Natural killer cell (primary cell): ENCODE data around the gene SHANK3. TPM values are rescaled to one million over a fixed set of nuclear protein-coding genes. Genes with fewer than 3 reads are reported as not detected.
A peak's percentile ranks its signal among the peaks of the same experiment; 100 is the strongest.

Experiments
- ATAC-seq, 3 donors: fragments of 150-1000 bp in 2 of 3; fragments of 200-7000 bp in 1 of 3; cut with Tn5 transposase; 1 replicate in 1 of 3; 2 replicates in 2 of 3; pipeline ENCODE4 v1.10.0; 2021; ENCODE audit warnings: mild to moderate bottlenecking in 2 of 3, moderate library complexity in 2 of 3
- DNase-seq, 2 donors: peaks; one replicate each; pipeline versions ENCODE4 v3.0.0 to v3.0.0-alpha.2; 2013 to 2021; ENCODE audit warnings: mixed read lengths in 1 of 2
- H3K27ac ChIP-seq: one replicate; pipeline ENCODE4 v1.5.1; 2013; ENCODE audit warnings: mild to moderate bottlenecking, low read length
- H3K27me3 ChIP-seq: one replicate; pipeline ENCODE4 v1.6.1; 2013; ENCODE audit warnings: low read length; ENCODE audit not compliant: control insufficient read depth, insufficient read depth
- H3K36me3 ChIP-seq: one replicate; pipeline ENCODE4 v1.6.1; 2013; ENCODE audit warnings: low read length; ENCODE audit not compliant: control insufficient read depth, insufficient read depth
- H3K4me1 ChIP-seq: one replicate; pipeline ENCODE4 v1.6.1; 2013; ENCODE audit warnings: low read length; ENCODE audit not compliant: control insufficient read depth, insufficient read depth
- H3K4me3 ChIP-seq: one replicate; pipeline ENCODE4 v1.5.1; 2013; ENCODE audit warnings: low read length
- H3K9me3 ChIP-seq: one replicate; pipeline ENCODE4 v1.6.1; 2013; ENCODE audit warnings: low read length; ENCODE audit not compliant: control insufficient read depth, insufficient read depth
- H3K27ac Mint-ChIP-seq, 2 donors: one replicate each; pipeline ENCODE4 v1.8.0; 2022; ENCODE audit warnings: mild to moderate bottlenecking in 2 of 2, mixed read lengths in 2 of 2, moderate library complexity in 1 of 2
- H3K27me3 Mint-ChIP-seq, 2 donors: one replicate each; pipeline ENCODE4 v1.8.0; 2022; ENCODE audit warnings: low read depth in 2 of 2, mixed read lengths in 2 of 2
- H3K36me3 Mint-ChIP-seq: one replicate; pipeline ENCODE4 v1.8.0; 2022; ENCODE audit warnings: mixed read lengths
- H3K4me1 Mint-ChIP-seq, 2 donors: one replicate each; pipeline ENCODE4 v1.8.0; 2022; ENCODE audit warnings: mixed read lengths in 2 of 2
- H3K4me3 Mint-ChIP-seq: one replicate; pipeline ENCODE4 v1.8.0; 2022; ENCODE audit warnings: mild to moderate bottlenecking, moderate library complexity, mixed read lengths
- H3K9me3 Mint-ChIP-seq, 2 donors: one replicate each; pipeline ENCODE4 v1.8.0; 2022; ENCODE audit warnings: mixed read lengths in 2 of 2
- CTCF ChIP-seq: fragments of 200-600 bp; IDR thresholded peaks from one replicate; pipeline ENCODE4 v1.8.0; 2022; ENCODE audit warnings: antibody characterized with exemption
- WGBS: methylation state at CpG from one replicate; pipeline ENCODE4 v1.1.7; 2013; ENCODE audit warnings: missing lambda C conversion rate; ENCODE audit not compliant: insufficient coverage; 5-methylcytosine and 5-hydroxymethylcytosine counted together
- intact Hi-C: fragments of 100-400 bp; cut with micrococcal nuclease; formaldehyde crosslinking; loops from one replicate; pipeline ENCODE4 v1.14.2; 2022
- total RNA-seq, 4 donors: library from RNA; stranded (reverse); fragments of 120-200 nt in 1 of 4; gene quantifications; one replicate each; pipeline versions ENCODE4 v1.2.3 to v1.2.4, GENCODE V29; 2013 to 2022

Gene SHANK3
- total RNA-seq, 3 donors from 2014 or later (not counting 1 experiment from before 2014, with no cell fraction given), result 0.07 TPM; not detected in 2

- no peaks in the 10 kb centered on the region for H3K9me3 Mint-ChIP-seq
- TF ChIP-seq CTCF, result no peak
- no peaks in the 10 kb centered on the region for H3K4me1 Mint-ChIP-seq
- no peak for DNase-seq
- intact Hi-C loops, result no loop called here
- Histone ChIP-seq H3K4me3 (no peak overlapping the region), H3K4me1 (no peaks in the 10 kb centered on the region), H3K27ac (no peak overlapping the region), H3K27me3 (no peaks in the 10 kb centered on the region), H3K9me3 (no peaks in the 10 kb centered on the region), H3K36me3 (no peaks in the 10 kb centered on the region)
- no peaks in the 10 kb centered on the region for H3K36me3 Mint-ChIP-seq
- H3K27ac Mint-ChIP-seq, result no peak overlapping the region
- peaks cover 6 to 13% of the 10 kb centered on the region in 2 donors for H3K27me3 Mint-ChIP-seq
- no peak for ATAC-seq
- no peak overlapping the region for H3K4me3 Mint-ChIP-seq
These were observed 12.3 kb upstream of the SHANK3 start for GRCh38 chr22:50660306-50660705.

DNA sequence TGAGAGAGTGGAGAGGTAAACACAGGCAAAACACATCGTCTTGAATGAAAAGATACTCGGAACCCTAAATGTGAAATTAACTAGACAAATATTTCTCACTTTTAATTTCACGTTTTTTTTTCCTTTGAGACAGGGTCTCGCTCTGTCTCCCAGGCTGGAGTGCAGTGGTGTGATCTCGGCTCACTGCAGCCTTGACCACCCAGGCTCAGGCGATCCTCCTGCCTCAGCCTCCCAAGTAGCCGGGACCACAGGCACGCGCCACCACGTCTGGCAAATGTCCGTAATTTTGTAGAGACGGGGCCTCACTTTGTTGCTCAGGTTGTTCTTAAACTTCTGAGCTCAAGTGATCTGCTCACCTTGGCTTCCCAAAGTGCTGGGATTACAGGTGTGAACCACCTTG, 7.4 kb upstream of the SHANK3 start:
- ATAC-seq, result no peak
- Mint-ChIP-seq H3K27ac (no peak overlapping the region), H3K9me3 (no peaks in the 10 kb centered on the region), H3K27me3 (peaks cover 11 to 27% of the 10 kb centered on the region in 2 donors), H3K4me3 (no peak overlapping the region), H3K36me3 (no peaks in the 10 kb centered on the region), H3K4me1 (no peaks in the 10 kb centered on the region)
- TF ChIP-seq CTCF, result no peak
- Histone ChIP-seq H3K27ac (no peak overlapping the region), H3K4me3 (no peak overlapping the region), H3K4me1 (no peaks in the 10 kb centered on the region), H3K9me3 (no peaks in the 10 kb centered on the region), H3K36me3 (no peaks in the 10 kb centered on the region), H3K27me3 (peaks cover 4% of the 10 kb centered on the region)
- no peak for DNase-seq
- intact Hi-C loops, result no loop called here
- 93% methylated on average over 12 of the region's 12 CpGs for WGBS

- no peak for DNase-seq
- H3K36me3 ChIP-seq, result no peaks in the 10 kb centered on the region
- intact Hi-C loops, result no loop called here
- no peak overlapping the region for H3K4me3 ChIP-seq
- 50% methylated on average over 2 of the region's 2 CpGs for WGBS
- Mint-ChIP-seq H3K4me1 (peaks cover 0 to 4% of the 10 kb centered on the region in 2 donors), H3K36me3 (no peaks in the 10 kb centered on the region), H3K27me3 (peaks cover 15 to 32% of the 10 kb centered on the region in 2 donors), H3K4me3 (no peak overlapping the region), H3K9me3 (no peaks in the 10 kb centered on the region), H3K27ac (no peak overlapping the region)
- no peak for ATAC-seq
- no peaks in the 10 kb centered on the region for H3K9me3 ChIP-seq
- no peaks in the 10 kb centered on the region for H3K4me1 ChIP-seq
- no peak overlapping the region for H3K27ac ChIP-seq
- H3K27me3 ChIP-seq, result peaks cover 4% of the 10 kb centered on the region
- TF ChIP-seq CTCF, result no peak
These were observed 6.9 kb upstream of the SHANK3 start for GRCh38 chr22:50665738-50666137.

- no peaks in the 10 kb centered on the region for H3K36me3 Mint-ChIP-seq
- intact Hi-C loops, result no loop called here
- TF ChIP-seq CTCF, result no peak
- Histone ChIP-seq H3K36me3 (no peaks in the 10 kb centered on the region), H3K27ac (no peak overlapping the region), H3K4me1 (peaks cover 18% of the 10 kb centered on the region), H3K27me3 (peaks cover 31% of the 10 kb centered on the region), H3K4me3 (no peak overlapping the region), H3K9me3 (no peaks in the 10 kb centered on the region)
- H3K4me3 Mint-ChIP-seq, result peak overlapping the region; percentile 14
- no peaks in the 10 kb centered on the region for H3K9me3 Mint-ChIP-seq
- ATAC-seq (no peak), DNase-seq (no peak)
- H3K4me1 Mint-ChIP-seq, result peaks cover 0 to 34% of the 10 kb centered on the region in 2 donors
- 86% methylated on average over 4 of the region's 4 CpGs for WGBS
- H3K27ac Mint-ChIP-seq, result peak overlapping the region in 1 of 2 donors; percentile 54
- peaks cover 41 to 43% of the 10 kb centered on the region in 2 donors for H3K27me3 Mint-ChIP-seq
These were observed 2.1 kb upstream of the SHANK3 start for GRCh38 chr22:50670513-50670912.
